H1 (cell line): ENCODE measurements around the gene ELL. TPM values are rescaled to one million over a fixed set of nuclear protein-coding genes. Genes with fewer than 3 reads are reported as not detected.

ENCODE experiments used
- CTCF ChIA-PET: fragments of 300-600 bp; sonication (Branson Sonifier 250); formaldehyde crosslinking; loops from one replicate; lab custom pipeline; 2021; ENCODE audit not compliant: partially characterized antibody; lab: Charles Lee
- POLR2A ChIA-PET: fragments of 300-600 bp; sonication (Branson Sonifier 250); formaldehyde crosslinking; loops from one replicate; lab custom pipeline; 2021; ENCODE audit warnings: inconsistent platforms; ENCODE audit not compliant: partially characterized antibody; lab: Charles Lee
- DNase-seq, 2 experiments: peaks; one replicate each; pipeline versions ENCODE4 v3.0.0 to v3.0.0-alpha.2; 2010 to 2022; ENCODE audit warnings: low spot score in 2 of 2, low read depth in 1 of 2, mixed read lengths in 1 of 2
- FAIRE-seq: peaks from 2 replicates; lab custom pipeline; 2011; peaks lifted over from hg19 to GRCh38; lab: Jason Lieb, UNC
- H2AFZ ChIP-seq: 2 replicates; pipeline ENCODE4 v1.8.1; 2012; ENCODE audit warnings: low read length, inconsistent platforms
- H2AK5ac ChIP-seq: 2 replicates; pipeline ENCODE4 v1.6.1; 2013; ENCODE audit warnings: low read depth, low read length
- H2BK120ac ChIP-seq: replicated peaks from 2 replicates; pipeline ENCODE3; 2013; ENCODE audit warnings: low read depth, low read length, inconsistent platforms
- H2BK12ac ChIP-seq: 2 replicates; pipeline ENCODE4 v1.6.1; 2013; ENCODE audit warnings: low read depth, low read length
- H2BK15ac ChIP-seq: 2 replicates; pipeline ENCODE4 v1.6.1; 2013; ENCODE audit warnings: low read length
- H2BK20ac ChIP-seq: 2 replicates; pipeline ENCODE4 v1.6.1; 2013; ENCODE audit warnings: low read length
- H2BK5ac ChIP-seq: 2 replicates; pipeline ENCODE4 v1.6.1; 2013; ENCODE audit warnings: low read depth, low read length
- H3K14ac ChIP-seq: 2 replicates; pipeline ENCODE4 v1.6.1; 2013; ENCODE audit warnings: inconsistent platforms; ENCODE audit not compliant: insufficient read length
- H3K18ac ChIP-seq: 2 replicates; pipeline ENCODE4 v1.6.1; 2013; ENCODE audit warnings: low read length; ENCODE audit errors: extremely low read depth
- H3K23ac ChIP-seq: 2 replicates; pipeline ENCODE4 v1.6.1; 2013; ENCODE audit warnings: inconsistent platforms; ENCODE audit not compliant: insufficient read length
- H3K23me2 ChIP-seq: 2 replicates; pipeline ENCODE4 v1.6.1; 2013; ENCODE audit warnings: low read depth, low read length
- H3K27ac ChIP-seq: 2 replicates; pipeline ENCODE4 v1.6.1; 2011; ENCODE audit warnings: low read depth, low read length, inconsistent platforms
- H3K27me3 ChIP-seq, 4 experiments: replicated peaks in 1 of 4; 1 replicate in 1 of 4; 2 replicates in 3 of 4; pipeline versions ENCODE4 v1.6.1 to v1.8.1; 2011 to 2013; ENCODE audit warnings: low read length in 3 of 4, mild to moderate bottlenecking in 3 of 4, inconsistent platforms in 2 of 4, mixed read lengths in 2 of 4, moderate library complexity in 1 of 4; ENCODE audit not compliant: control insufficient read depth in 3 of 4, insufficient read depth in 3 of 4; ENCODE audit errors: extremely low read depth in 1 of 4
- H3K36me3 ChIP-seq, 4 experiments: 2 replicates each; pipeline versions ENCODE4 v1.6.1 to v1.8.1; 2011 to 2013; ENCODE audit warnings: mild to moderate bottlenecking in 4 of 4, low read length in 3 of 4, moderate library complexity in 2 of 4, control low read depth in 1 of 4, inconsistent platforms in 1 of 4; ENCODE audit not compliant: insufficient read depth in 4 of 4, control insufficient read depth in 2 of 4
- H3K4ac ChIP-seq: replicated peaks from 2 replicates; pipeline ENCODE3; 2013; ENCODE audit warnings: low read length, low read depth, mixed read lengths, inconsistent platforms; ENCODE audit not compliant: insufficient read length
- H3K4me1 ChIP-seq, 4 experiments: replicated peaks in 1 of 4; 1 replicate in 1 of 4; 2 replicates in 3 of 4; pipeline versions ENCODE4 v1.6.1 to v1.8.1; 2011 to 2013; ENCODE audit warnings: low read length in 3 of 4, inconsistent platforms in 2 of 4, mixed read lengths in 1 of 4; ENCODE audit not compliant: insufficient read depth in 4 of 4, control insufficient read depth in 3 of 4
- H3K4me2 ChIP-seq, 2 experiments: 2 replicates each; pipeline versions ENCODE4 v1.6.1 to v1.8.1; 2011 to 2013; ENCODE audit warnings: low read depth in 2 of 2, low read length in 2 of 2, control low read depth in 1 of 2, inconsistent platforms in 1 of 2, mild to moderate bottlenecking in 1 of 2; ENCODE audit not compliant: insufficient read depth in 1 of 2
- H3K4me3 ChIP-seq, 4 experiments: fragments of 200-600, 300-600 bp in 1 of 4; sonication (generic), shearing (Covaris generic), sonication (Bioruptor Twin) in 1 of 4; 2 replicates each; pipeline versions ENCODE4 v1.5.1 to v1.8.1; 2011 to 2016; ENCODE audit warnings: low read length in 4 of 4, low read depth in 3 of 4, control low read depth in 2 of 4, inconsistent platforms in 2 of 4, mild to moderate bottlenecking in 2 of 4, mixed read lengths in 1 of 4, moderate library complexity in 1 of 4; ENCODE audit not compliant: insufficient read depth in 2 of 4; ENCODE audit errors: extremely low read depth in 1 of 4
- H3K56ac ChIP-seq: replicated peaks from 2 replicates; pipeline ENCODE3; 2013; ENCODE audit warnings: low read depth, mild to moderate bottlenecking, mixed read lengths, low read length, inconsistent platforms; ENCODE audit not compliant: insufficient read length
- H3K79me1 ChIP-seq: 2 replicates; pipeline ENCODE4 v1.6.1; 2013; ENCODE audit warnings: low read depth, low read length, control low read depth
- H3K79me2 ChIP-seq, 2 experiments: 2 replicates each; pipeline versions ENCODE4 v1.6.1 to v1.8.1; 2012 to 2013; ENCODE audit warnings: low read length in 2 of 2, mild to moderate bottlenecking in 2 of 2, inconsistent platforms in 1 of 2; ENCODE audit not compliant: insufficient read depth in 2 of 2, control insufficient read depth in 1 of 2
- H3K9ac ChIP-seq, 4 experiments: replicated peaks in 1 of 4; 1 replicate in 1 of 4; 2 replicates in 3 of 4; pipeline versions ENCODE4 v1.6.1 to v1.8.1; 2011 to 2013; ENCODE audit warnings: low read depth in 3 of 4, low read length in 3 of 4, control low read depth in 2 of 4, mild to moderate bottlenecking in 2 of 4, moderate library complexity in 2 of 4, inconsistent platforms in 1 of 4; ENCODE audit errors: extremely low read depth in 1 of 4
- H3K9me3 ChIP-seq, 2 experiments: 2 replicates each; pipeline versions ENCODE4 v1.6.1 to v1.8.1; 2012 to 2013; ENCODE audit warnings: mild to moderate bottlenecking in 2 of 2, moderate library complexity in 2 of 2, control low read depth in 1 of 2, inconsistent platforms in 1 of 2, low read depth in 1 of 2, low read length in 1 of 2, mixed read lengths in 1 of 2; ENCODE audit not compliant: insufficient read depth in 2 of 2
- H4K20me1 ChIP-seq, 2 experiments: replicated peaks in 1 of 2; 2 replicates each; pipeline versions ENCODE3 to v1.8.1; 2011 to 2013; ENCODE audit warnings: inconsistent platforms in 2 of 2, low read length in 2 of 2, mild to moderate bottlenecking in 1 of 2; ENCODE audit not compliant: insufficient read depth in 2 of 2, control insufficient read depth in 1 of 2
- H4K5ac ChIP-seq: 2 replicates; pipeline ENCODE4 v1.6.1; 2013; ENCODE audit warnings: low read length, low read depth, mixed read lengths, inconsistent platforms; ENCODE audit not compliant: insufficient read length
- H4K8ac ChIP-seq: 2 replicates; pipeline ENCODE4 v1.8.0; 2013; ENCODE audit warnings: mild to moderate bottlenecking, moderate library complexity, low read length, inconsistent platforms; ENCODE audit not compliant: insufficient read depth; ENCODE audit errors: extremely low read depth
- H4K91ac ChIP-seq: replicated peaks from 2 replicates; pipeline ENCODE3; 2013; ENCODE audit warnings: low read length, mixed read lengths, inconsistent platforms; ENCODE audit not compliant: insufficient read length
- BACH1 ChIP-seq: IDR thresholded peaks from 2 replicates; pipeline ENCODE4 v1.6.1; 2012; ENCODE audit warnings: low read length, improper control_type of control experiment
- CTCF ChIP-seq, 3 experiments: IDR thresholded peaks; 1 replicate in 2 of 3; 2 replicates in 1 of 3; pipeline versions ENCODE4 v1.5.1 to v1.6.1; 2011; ENCODE audit warnings: low read length in 3 of 3, mild to moderate bottlenecking in 3 of 3, inconsistent platforms in 2 of 3, low read depth in 1 of 3, moderate library complexity in 1 of 3; ENCODE audit not compliant: insufficient read depth in 1 of 3; ENCODE audit errors: control extremely low read depth in 1 of 3
- E2F6 ChIP-seq: IDR thresholded peaks from 2 replicates; pipeline ENCODE4 v1.6.1; 2012; ENCODE audit warnings: inconsistent platforms
- HDAC2 ChIP-seq, 2 experiments: fragments of 300-600 bp in 1 of 2; sonication (generic) in 1 of 2; IDR thresholded peaks; 2 replicates each; pipeline ENCODE4 v1.6.1; 2011 to 2012; ENCODE audit warnings: low read depth in 2 of 2, low read length in 2 of 2, mild to moderate bottlenecking in 2 of 2, moderate library complexity in 2 of 2, borderline replicate concordance in 1 of 2, inconsistent platforms in 1 of 2
- JUN ChIP-seq: IDR thresholded peaks from 2 replicates; pipeline ENCODE4 v1.6.1; 2011; ENCODE audit warnings: low read depth, mild to moderate bottlenecking, improper control_type of control experiment, low read length
- SP1 ChIP-seq: IDR thresholded peaks from 2 replicates; pipeline ENCODE4 v1.6.1; 2011; ENCODE audit warnings: low read depth, low read length
- SRF ChIP-seq: IDR thresholded peaks from 2 replicates; pipeline ENCODE4 v1.6.1; 2011; ENCODE audit warnings: mild to moderate bottlenecking, low read depth, low read length, moderate library complexity
- WGBS, 2 experiments: shearing (Covaris generic) in 1 of 2; methylation state at CpG; one replicate each; pipeline versions ENCODE4 v1.1.6 to v1.1.7; 2013 to 2015; ENCODE audit warnings: low lambda C conversion rate in 2 of 2, mixed read lengths in 2 of 2, inconsistent platforms in 1 of 2, low coverage in 1 of 2, missing lambda C conversion rate in 1 of 2; ENCODE audit not compliant: insufficient replicate concordance in 2 of 2, insufficient coverage in 1 of 2, insufficient read length in 1 of 2; ENCODE audit errors: extremely low coverage in 1 of 2, missing lambda C conversion rate in 1 of 2; 5-methylcytosine and 5-hydroxymethylcytosine counted together
- polyA plus RNA-seq, 7 experiments: library from polyadenylated mRNA; depleted of rRNA in 3 of 7; stranded (reverse) in 5 of 7; unstranded in 2 of 7; fragments of >200 nt in 5 of 7; fragments of 200-250 nt in 2 of 7; gene quantifications; 1 replicate in 5 of 7; 2 replicates in 1 of 7; 4 replicates in 1 of 7; pipeline versions ENCODE4 v1.2.1 to v1.2.3, GENCODE V29; 2011 to 2013; ENCODE audit warnings: missing spikeins in 2 of 7, mixed read lengths in 2 of 7
- total RNA-seq: library from RNA; stranded (reverse); fragmentation: NEBNext Ultra II Directional; extraction: Animal tissue kit (Norgen Biotek cat#: 25700); gene quantifications from 2 replicates; pipeline ENCODE4 v1.2.1, GENCODE V29; 2021

Gene ELL
- total and polyA plus RNA-seq, 2 of the 8 experiments (the other 6 are each of a cell fraction or from before 2014, with no cell fraction given): 5.2 to 10.5 TPM

DNA sequence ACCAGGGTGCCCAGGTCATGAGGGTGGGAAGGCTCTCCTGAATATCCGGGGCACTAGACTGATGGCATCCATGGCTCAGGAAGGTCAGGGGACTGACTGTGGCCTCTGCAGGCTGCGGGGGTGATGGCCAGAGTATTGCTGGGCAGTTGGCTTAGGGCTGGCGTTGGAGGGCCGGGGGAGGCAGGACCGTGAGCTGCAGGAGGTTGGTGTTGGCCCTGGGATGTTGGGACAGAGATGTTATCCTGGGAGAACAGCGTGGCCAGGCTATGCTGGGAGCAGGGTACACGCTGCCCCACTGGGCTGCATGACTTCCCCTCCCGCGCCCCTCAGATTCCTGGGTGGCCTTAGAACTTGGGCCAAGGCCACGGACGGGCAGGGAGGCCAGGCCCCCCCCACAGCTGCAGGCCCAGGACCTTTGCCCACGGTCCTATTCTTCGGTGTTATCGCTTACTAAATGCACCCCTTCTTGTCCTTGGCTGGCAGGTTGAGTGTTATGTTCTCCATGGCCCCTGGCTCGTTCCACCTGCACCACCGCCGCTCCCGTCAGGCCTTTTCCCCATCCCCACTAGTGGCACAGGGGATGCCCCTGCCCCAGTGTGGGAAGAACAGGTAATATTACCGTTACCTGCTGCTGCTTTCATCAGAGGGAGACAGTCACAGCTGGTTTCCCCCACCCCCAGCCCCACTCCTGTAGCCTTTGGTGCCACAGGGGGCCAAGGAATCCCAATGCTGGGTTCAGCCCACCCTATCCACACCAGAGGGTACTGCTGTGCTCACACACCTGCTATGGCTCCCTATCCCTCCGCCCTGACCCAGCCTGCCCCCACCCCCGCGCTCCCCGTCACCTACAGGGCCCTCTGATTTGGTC, 80.7 kb downstream of the ELL start:
- ChIA-PET CTCF (interaction anchor here (1.0 to 2.4 kb wide), 10 partner anchors 7 to 79 kb away, joined by 3 to 8 read pairs (median 4); no protein-coding TSS in a partner anchor), POLR2A (interaction anchor here (0.7 to 3.4 kb wide), 11 partner anchors 9 to 337 kb away, joined by 3 to 19 read pairs (median 4); partner anchors contain the start of genes JUND, SSBP4 and UBA52)
- Histone ChIP-seq H3K79me2 (no peaks in the 10 kb centered on the region), H4K8ac (no peak overlapping the region; the same call in 1 of the 2 replicates), H3K23me2 (peaks cover 16% of the 10 kb centered on the region; the same call in 1 of the 2 replicates), H3K9ac (no peak overlapping the region), H4K20me1 (peaks cover 0 to 14% of the 10 kb centered on the region in 2 experiments), H2BK20ac (no peak overlapping the region), H4K5ac (no peak overlapping the region), H2BK120ac (no peak overlapping the region), H3K56ac (no peak overlapping the region), H3K36me3 (peaks cover 0 to 8% (median 2%) of the 10 kb centered on the region in 4 experiments; a peak in 4 of 8 replicates), H4K91ac (no peak overlapping the region), H2BK5ac (no peak overlapping the region), H2AFZ (no peak overlapping the region), H3K23ac (no peak overlapping the region), H3K27ac (no peak overlapping the region), H3K4me2 (no peak overlapping the region), H3K4ac (no peak overlapping the region), H3K14ac (no peak overlapping the region), H2BK15ac (no peak overlapping the region), H3K4me3 (no peak overlapping the region), H3K9me3 (no peaks in the 10 kb centered on the region), H3K18ac (no peak overlapping the region), H2AK5ac (0 out of 2 replicates have a peak overlapping the region, but pooled peaks have one; percentile 53), H3K27me3 (no peaks in the 10 kb centered on the region), H3K4me1 (peaks cover 5 to 22% (median 18%) of the 10 kb centered on the region in 4 experiments), H2BK12ac (no peak overlapping the region), H3K79me1 (no peaks in the 10 kb centered on the region)
- DNase-seq (no peak), FAIRE-seq (no peak)
- WGBS, 2 experiments: 85% methylated on average over 19 of the region's 23 CpGs; no CpG with 5 or more reads in 1 of the 2 experiments
- TF ChIP-seq CTCF (IDR thresholded peaks at IDR 0.05; ENCODE audit: control extremely low read depth in 1 of 3, insufficient read depth in 1 of 3, low read depth in 1 of 3, low read length in 3 of 3) (no peak), JUN (no peak), E2F6 (no peak), SRF (no peak), HDAC2 (IDR thresholded peaks at IDR 0.05; ENCODE audit: borderline replicate concordance in 1 of 2, low read depth in 2 of 2, low read length in 2 of 2) (0 out of 4 replicates have a peak, but pooled peaks of 1 of the 2 experiments have one; percentile 54), BACH1 (no peak), SP1 (no peak)
